Tibial nerve (tissue), 4 donors: ENCODE measurements around the gene WFDC1. TPM values are rescaled to one million over a fixed set of nuclear protein-coding genes. Genes with fewer than 3 reads are reported as not detected.

ENCODE experiments used
- DNase-seq, 2 donors: peaks; one replicate each; pipeline ENCODE4 v3.0.0-alpha.2; 2019; ENCODE audit warnings: low spot score in 2 of 2
- H3K27ac ChIP-seq, 4 donors: fragments of 200-600 bp; sonication (generic) in 3 of 4; one replicate each; pipeline ENCODE4 v1.5.1; 2017 to 2019; ENCODE audit warnings: mild to moderate bottlenecking in 1 of 4
- H3K27me3 ChIP-seq, 2 donors: fragments of 200-600 bp; sonication (generic) in 1 of 2; one replicate each; pipeline versions ENCODE4 v1.5.1 to v1.6.0; 2017 to 2019
- H3K36me3 ChIP-seq, 3 donors: fragments of 200-600 bp; sonication (generic); one replicate each; pipeline ENCODE4 v1.5.1; 2018 to 2019
- H3K4me1 ChIP-seq, 4 donors: fragments of 200-600 bp; sonication (generic) in 3 of 4; one replicate each; pipeline ENCODE4 v1.5.1; 2017 to 2019
- H3K4me3 ChIP-seq, 4 donors: fragments of 200-600 bp; sonication (generic) in 3 of 4; one replicate each; pipeline ENCODE4 v1.5.1; 2017 to 2019; ENCODE audit warnings: mild to moderate bottlenecking in 1 of 4, moderate library complexity in 1 of 4
- H3K9me3 ChIP-seq, 4 donors: fragments of 200-600 bp; sonication (generic) in 3 of 4; one replicate each; pipeline ENCODE4 v1.5.1; 2017 to 2019
- CTCF ChIP-seq, 5 experiments: fragments of 200-600 bp in 3 of 5; fragments of 450-650 bp in 2 of 5; sonication (generic) in 3 of 5; IDR thresholded peaks; one replicate each; pipeline ENCODE4 v1.5.1; 2016 to 2019; ENCODE audit warnings: antibody characterized with exemption in 5 of 5, mild to moderate bottlenecking in 3 of 5, moderate library complexity in 2 of 5
- EP300 ChIP-seq, 2 donors: sonication (generic); formaldehyde crosslinking; IDR thresholded peaks; one replicate each; pipeline ENCODE4 v1.6.1; 2017; ENCODE audit warnings: antibody characterized with exemption in 2 of 2, mild to moderate bottlenecking in 1 of 2
- POLR2A ChIP-seq, 2 donors: fragments of 450-650 bp; IDR thresholded peaks; one replicate each; pipeline ENCODE4 v1.6.1; 2017; ENCODE audit warnings: antibody characterized with exemption in 2 of 2, mild to moderate bottlenecking in 2 of 2, moderate library complexity in 2 of 2
- WGBS, 2 donors: methylation state at CpG; one replicate each; pipeline ENCODE4 v1.1.5; 2018; 5-methylcytosine and 5-hydroxymethylcytosine counted together
- total RNA-seq, 4 donors: library from RNA; depleted of rRNA; stranded (reverse); fragments of >200 nt; gene quantifications; one replicate each; pipeline ENCODE4 v1.1.0, GENCODE V29; 2016

Gene WFDC1
- total RNA-seq, 4 donors from 2014 or later, result 3.5 to 4.6 (median 4.2) TPM

- Histone ChIP-seq H3K27ac (peak overlapping the region in 2 of 4 donors; percentile 31 to 60), H3K9me3 (peaks cover 0 to 3% (median 0%) of the 10 kb centered on the region in 4 donors), H3K36me3 (no peaks in the 10 kb centered on the region), H3K4me1 (peaks cover 0 to 32% (median 12%) of the 10 kb centered on the region in 4 donors), H3K4me3 (no peak overlapping the region), H3K27me3 (peaks cover 0 to 16% of the 10 kb centered on the region in 2 donors)
- WGBS, 2 donors, result 61 to 62% methylated on average over 9 to 10 of the region's 10 CpGs
- TF ChIP-seq EP300 (IDR thresholded peaks at IDR 0.05) (no peak), POLR2A (IDR thresholded peaks at IDR 0.05) (no peak), CTCF (IDR thresholded peaks at IDR 0.05) (no peak)
- no peak for DNase-seq
Observed at GRCh38 chr16:84292011-84292410, 2.7 kb upstream of the WFDC1 start.

GRCh38 chr16:84293406-84293805 is 1.3 kb upstream of the WFDC1 start:
- Histone ChIP-seq H3K4me1 (peaks cover 0 to 29% (median 12%) of the 10 kb centered on the region in 4 donors), H3K36me3 (no peaks in the 10 kb centered on the region), H3K27ac (no peak overlapping the region), H3K4me3 (no peak overlapping the region), H3K9me3 (no peaks in the 10 kb centered on the region), H3K27me3 (peaks cover 0 to 16% of the 10 kb centered on the region in 2 donors)
- no peak for DNase-seq
- 93 to 97% methylated on average over 3 to 5 of the region's 5 CpGs for WGBS, 2 donors
- TF ChIP-seq POLR2A (IDR thresholded peaks at IDR 0.05) (no peak), EP300 (IDR thresholded peaks at IDR 0.05) (no peak), CTCF (IDR thresholded peaks at IDR 0.05) (no peak)

- no peak for DNase-seq
- TF ChIP-seq POLR2A (IDR thresholded peaks at IDR 0.05) (no peak), CTCF (IDR thresholded peaks at IDR 0.05) (no peak), EP300 (IDR thresholded peaks at IDR 0.05) (no peak)
- Histone ChIP-seq H3K9me3 (no peaks in the 10 kb centered on the region), H3K27ac (no peak overlapping the region), H3K4me1 (peaks cover 0 to 29% (median 12%) of the 10 kb centered on the region in 4 donors), H3K36me3 (no peaks in the 10 kb centered on the region), H3K4me3 (peak overlapping the region in 1 of 4 donors; percentile 40), H3K27me3 (peaks cover 0 to 16% of the 10 kb centered on the region in 2 donors)
- WGBS, 2 donors, result 47 to 53% methylated on average over 10 of the region's 10 CpGs
Observed at GRCh38 chr16:84294117-84294516, 561 bp upstream of the WFDC1 start.

GRCh38 chr16:84295203-84295860 is 654 bp downstream of the WFDC1 start:
- no peaks in the 10 kb centered on the region for H3K36me3 ChIP-seq
- peaks cover 0 to 40% (median 12%) of the 10 kb centered on the region in 4 donors for H3K4me1 ChIP-seq
- H3K9me3 ChIP-seq, result no peaks in the 10 kb centered on the region
- TF ChIP-seq EP300 (IDR thresholded peaks at IDR 0.05), result no peak
- TF ChIP-seq POLR2A (IDR thresholded peaks at IDR 0.05), result no peak
- TF ChIP-seq CTCF (IDR thresholded peaks at IDR 0.05), result no peak
- peaks cover 0 to 16% of the 10 kb centered on the region in 2 donors for H3K27me3 ChIP-seq
- no peak for DNase-seq
- WGBS, 2 donors, result 37 to 38% methylated on average over 14 of the region's 14 CpGs
- peak overlapping the region in 2 of 4 donors; percentile 1 to 40 for H3K4me3 ChIP-seq
- peak overlapping the region in 2 of 4 donors; percentile 23 to 66 for H3K27ac ChIP-seq

GRCh38 chr16:84298376-84298899 is 3.8 kb downstream of the WFDC1 start:
- TF ChIP-seq CTCF (IDR thresholded peaks at IDR 0.05), result no peak
- TF ChIP-seq EP300 (IDR thresholded peaks at IDR 0.05), result no peak
- TF ChIP-seq POLR2A (IDR thresholded peaks at IDR 0.05), result no peak
- Histone ChIP-seq H3K36me3 (no peaks in the 10 kb centered on the region), H3K27me3 (peaks cover 0 to 16% of the 10 kb centered on the region in 2 donors), H3K9me3 (no peaks in the 10 kb centered on the region), H3K4me1 (peaks cover 0 to 55% (median 12%) of the 10 kb centered on the region in 4 donors), H3K4me3 (no peak overlapping the region), H3K27ac (peak overlapping the region in 1 of 4 donors; percentile 19)
- DNase-seq, result no peak
- 71 to 77% methylated on average over 13 of the region's 13 CpGs for WGBS, 2 donors
